HCT116 (cell line): ENCODE results near the gene ADGRL3. TPM values are rescaled to one million over a fixed set of nuclear protein-coding genes. Genes with fewer than 3 reads are reported as not detected.

Experiments
- ATAC-seq: fragments of 200-7000 bp; cut with Tn5 transposase; 2 replicates; pipeline ENCODE4 v1.9.1; 2020; ENCODE audit warnings: mild to moderate bottlenecking, moderate library complexity
- BruUV-seq: library from RNA; stranded (reverse); fragments of 400-500 nt; replicated peaks from 2 replicates; lab custom pipeline; 2021; lab: Mats Ljungman, UMichigan
- CTCF ChIA-PET: fragments of 300-600 bp; sonication (Branson Sonifier 250); formaldehyde crosslinking; loops from one replicate; lab custom pipeline; 2021; ENCODE audit warnings: antibody characterized with exemption; lab: Charles Lee
- POLR2A ChIA-PET: fragments of 300-600, 350-600 bp; sonication (Branson Sonifier 250); formaldehyde crosslinking; loops from one replicate; lab custom pipeline; 2021; ENCODE audit warnings: antibody characterized with exemption; lab: Charles Lee
- RAD21 ChIA-PET, 2 experiments: fragments of 300-600 bp; sonication (Branson Sonifier 250); formaldehyde crosslinking; loops; one replicate each; lab custom pipeline; 2023; ENCODE audit warnings: low total read pairs in 2 of 2; ENCODE audit not compliant: uncharacterized antibody in 2 of 2, unreplicated experiment in 2 of 2, low non-redundant PET in 1 of 2; lab: Charles Lee
- DNase-seq: peaks from one replicate; pipeline ENCODE4 v3.0.0-alpha.2; 2010; ENCODE audit warnings: low read depth, low spot score
- H2AFZ ChIP-seq: fragments of 200-600 bp; shearing (Covaris generic), sonication (generic); 2 replicates; pipeline ENCODE4 v1.6.1; 2017; ENCODE audit warnings: low read depth, mixed run types, mixed read lengths, antibody characterized with exemption, low read length; ENCODE audit not compliant: poor library complexity, severe bottlenecking
- H3K27ac ChIP-seq: 2 replicates; pipeline ENCODE4 v1.5.1; 2012; ENCODE audit warnings: low read depth, low read length
- H3K27me3 ChIP-seq: fragments of 200-600 bp; sonication (generic); 2 replicates; pipeline ENCODE4 v1.6.1; 2016; ENCODE audit warnings: mixed run types, low read length, mixed read lengths; ENCODE audit not compliant: insufficient read depth
- H3K36me3 ChIP-seq, 2 experiments: fragments of 200-500 bp in 1 of 2; fragments of 200-600 bp in 1 of 2; sonication (Bioruptor generic) in 1 of 2; sonication (generic) in 1 of 2; 2 replicates each; pipeline versions ENCODE4 v1.5.1 to v1.6.1; 2014 to 2016; ENCODE audit warnings: low read length in 2 of 2, inconsistent platforms in 1 of 2, mixed read lengths in 1 of 2, mixed run types in 1 of 2; ENCODE audit not compliant: insufficient read depth in 2 of 2, control insufficient read depth in 1 of 2
- H3K4me1 ChIP-seq, 2 experiments: fragments of 200-600 bp in 1 of 2; sonication (generic) in 1 of 2; 2 replicates each; pipeline versions ENCODE4 v1.5.1 to v1.6.1; 2012 to 2017; ENCODE audit warnings: low read length in 2 of 2, inconsistent platforms in 1 of 2, mild to moderate bottlenecking in 1 of 2, mixed read lengths in 1 of 2, mixed run types in 1 of 2, moderate library complexity in 1 of 2; ENCODE audit not compliant: insufficient read depth in 2 of 2, control insufficient read depth in 1 of 2
- H3K4me2 ChIP-seq: fragments of 200-600 bp; sonication (generic); 2 replicates; pipeline ENCODE4 v1.6.1; 2017; ENCODE audit warnings: mixed run types, low read length, mixed read lengths
- H3K4me3 ChIP-seq, 2 experiments: fragments of 200-600 bp in 1 of 2; sonication (generic) in 1 of 2; replicated peaks in 1 of 2; 2 replicates each; pipeline ENCODE4 v1.5.1; 2011 to 2016; ENCODE audit warnings: low read length in 2 of 2, control low read depth in 1 of 2, low read depth in 1 of 2, mild to moderate bottlenecking in 1 of 2, mixed read lengths in 1 of 2, mixed run types in 1 of 2
- H3K79me2 ChIP-seq: fragments of 200-600 bp; sonication (generic); 2 replicates; pipeline ENCODE4 v1.6.1; 2017; ENCODE audit warnings: mild to moderate bottlenecking, mixed run types, low read length, moderate library complexity, mixed read lengths; ENCODE audit not compliant: insufficient read depth
- H3K9ac ChIP-seq: fragments of 200-600 bp; sonication (generic); 2 replicates; pipeline ENCODE4 v1.6.1; 2016; ENCODE audit warnings: low read length, mixed read lengths
- H3K9me2 ChIP-seq: fragments of 200-600 bp; sonication (generic), shearing (Covaris generic); 2 replicates; pipeline ENCODE4 v1.6.1; 2017; ENCODE audit warnings: mixed run types, mild to moderate bottlenecking, moderate library complexity; ENCODE audit not compliant: insufficient read depth
- H3K9me3 ChIP-seq, 2 experiments: fragments of 200-500 bp in 1 of 2; fragments of 200-600 bp in 1 of 2; sonication (Bioruptor generic) in 1 of 2; sonication (generic) in 1 of 2; 2 replicates each; pipeline ENCODE4 v1.6.1; 2014 to 2017; ENCODE audit warnings: low read length in 2 of 2, mixed read lengths in 2 of 2, inconsistent platforms in 1 of 2, low read depth in 1 of 2, mild to moderate bottlenecking in 1 of 2, mixed run types in 1 of 2, moderate library complexity in 1 of 2; ENCODE audit not compliant: control insufficient read depth in 1 of 2, insufficient read depth in 1 of 2
- H4K20me1 ChIP-seq: fragments of 200-600 bp; sonication (generic), shearing (Covaris generic); 2 replicates; pipeline ENCODE4 v1.6.1; 2017; ENCODE audit warnings: mixed run types, mild to moderate bottlenecking, moderate library complexity; ENCODE audit not compliant: insufficient read depth
- ATF3 ChIP-seq: IDR thresholded peaks from 2 replicates; pipeline ENCODE4 v1.6.1; 2012
- CEBPB ChIP-seq: IDR thresholded peaks from 2 replicates; pipeline ENCODE4 v1.6.1; 2012; ENCODE audit warnings: low read depth
- EZH2 ChIP-seq: fragments of 200-600 bp; sonication (generic); IDR thresholded peaks from 2 replicates; pipeline ENCODE4 v1.6.1; 2017; ENCODE audit warnings: antibody characterized with exemption, mixed run types
- FOSL1 ChIP-seq: IDR thresholded peaks from 2 replicates; pipeline ENCODE4 v1.6.1; 2012; ENCODE audit warnings: low read depth
- MAX ChIP-seq: IDR thresholded peaks from 2 replicates; pipeline ENCODE4 v1.6.1; 2012
- RAD21 ChIP-seq: IDR thresholded peaks from 2 replicates; pipeline ENCODE4 v1.6.1; 2012; ENCODE audit warnings: low read depth, mild to moderate bottlenecking
- REST ChIP-seq: IDR thresholded peaks from 2 replicates; pipeline ENCODE4 v1.6.1; 2012; ENCODE audit warnings: low read depth
- SP1 ChIP-seq: IDR thresholded peaks from 2 replicates; pipeline ENCODE4 v1.6.1; 2012; ENCODE audit warnings: low read depth
- SRF ChIP-seq: IDR thresholded peaks from 2 replicates; pipeline ENCODE4 v1.6.1; 2012; ENCODE audit warnings: low read depth
- TCF7L2 ChIP-seq: IDR thresholded peaks from 2 replicates; pipeline ENCODE4 v1.7.0; 2011; ENCODE audit warnings: borderline replicate concordance, inconsistent platforms; ENCODE audit not compliant: insufficient read depth, insufficient read length; ENCODE audit errors: extremely low read depth
- ZBTB33 ChIP-seq: IDR thresholded peaks from 2 replicates; pipeline ENCODE4 v1.6.1; 2011; ENCODE audit warnings: mild to moderate bottlenecking, low read length, moderate library complexity; ENCODE audit not compliant: insufficient replicate concordance; ENCODE audit errors: extremely low read depth
- intact Hi-C: fragments of 100-400 bp; cut with micrococcal nuclease; formaldehyde crosslinking; loops from 2 replicates; pipeline ENCODE4 v1.10.0; 2022
- total RNA-seq: library from RNA; stranded (reverse); gene quantifications from one replicate; pipeline ENCODE4 v1.2.1, GENCODE V29; 2021; ENCODE audit not compliant: unreplicated experiment

Gene ADGRL3
- total RNA-seq, 1 experiment from 2014 or later: not detected

GRCh38 chr4:61760820-61761219 is 560.7 kb downstream of the ADGRL3 start:
- POLR2A ChIA-PET: no interaction called here
- CTCF ChIA-PET: no interaction called here
- no TSS peak for BruUV-seq
- Histone ChIP-seq H3K4me1 (no peaks in the 10 kb centered on the region), H3K9me2 (no peaks in the 10 kb centered on the region), H3K36me3 (no peaks in the 10 kb centered on the region), H4K20me1 (no peaks in the 10 kb centered on the region), H2AFZ (no peak overlapping the region), H3K4me3 (no peak overlapping the region), H3K9me3 (peaks cover 0 to 3% of the 10 kb centered on the region in 2 experiments; a peak in 1 of 4 replicates), H3K9ac (no peak overlapping the region), H3K4me2 (no peak overlapping the region)
- TF ChIP-seq CEBPB (no peak), REST (no peak), EZH2 (no peak), ZBTB33 (no peak), TCF7L2 (no peak), FOSL1 (no peak), SP1 (no peak), ATF3 (no peak), RAD21 (no peak), SRF (no peak), MAX (no peak)
- TF ChIP-seq, all 23 proteins: peak for 0
- Histone ChIP-seq H3K79me2 (no peaks in the 10 kb centered on the region), H3K27ac (no peak overlapping the region), H3K27me3 (no peaks in the 10 kb centered on the region)
- ATAC-seq (no peak), DNase-seq (no peak)
- intact Hi-C loops: no loop called here
- RAD21 ChIA-PET: no interaction called here
